ELR (cell line): ENCODE data around the gene NTF4.

Source experiments
- DNase-seq: peaks from one replicate; pipeline ENCODE4 v3.0.0-alpha.2; 2015; ENCODE audit warnings: low read depth

NTF4 gene, protein sequence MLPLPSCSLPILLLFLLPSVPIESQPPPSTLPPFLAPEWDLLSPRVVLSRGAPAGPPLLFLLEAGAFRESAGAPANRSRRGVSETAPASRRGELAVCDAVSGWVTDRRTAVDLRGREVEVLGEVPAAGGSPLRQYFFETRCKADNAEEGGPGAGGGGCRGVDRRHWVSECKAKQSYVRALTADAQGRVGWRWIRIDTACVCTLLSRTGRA

DNA sequence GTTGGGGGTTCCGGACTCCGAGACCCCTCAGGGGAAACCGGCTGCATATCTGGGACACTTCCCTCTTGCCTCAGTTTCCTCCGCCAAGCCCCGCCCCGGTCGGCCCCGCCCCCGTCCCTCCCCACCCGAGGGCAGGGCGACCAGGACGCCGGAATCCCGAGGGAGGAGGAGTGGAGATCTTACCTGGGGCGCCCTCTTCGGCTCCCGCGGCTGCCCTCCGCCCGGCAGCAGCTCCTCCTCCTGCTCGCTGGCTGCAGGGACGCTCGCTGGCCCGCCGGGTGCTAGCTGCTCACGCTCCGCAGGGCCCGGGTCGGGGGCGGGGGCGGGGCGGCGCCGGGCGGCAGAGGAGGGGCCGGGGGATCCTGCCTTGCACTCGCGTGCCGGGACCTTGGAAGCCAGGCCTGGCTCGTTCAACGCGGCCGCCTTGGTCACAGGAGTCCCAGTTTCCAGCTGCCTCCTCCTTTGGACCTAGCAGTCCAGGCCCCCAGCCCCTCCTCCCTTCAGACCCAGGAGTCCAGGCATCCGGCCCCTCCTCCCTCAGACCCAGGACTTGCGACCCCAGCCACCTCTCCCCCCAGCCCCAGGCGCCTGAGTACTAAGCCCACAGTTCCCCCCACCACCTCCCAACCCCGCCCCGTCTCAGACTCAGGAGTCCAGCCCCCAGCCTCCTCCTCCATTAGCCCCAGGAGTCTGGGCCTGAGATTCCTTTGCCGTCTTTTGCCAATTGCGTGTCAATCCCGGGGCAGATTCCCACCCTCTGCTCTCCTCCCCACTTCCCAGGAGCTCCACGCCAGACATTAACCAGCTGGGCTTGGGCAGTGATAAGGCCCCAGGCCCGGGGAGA is at the start of gene NTF4:
Gene NTF4, minus strand, starts transcription at position 51 of the 844 bp plus-strand sequence. CDS start 2,821 bp downstream, outside the sequence.
- DNase-seq = peak; percentile 40

DNA sequence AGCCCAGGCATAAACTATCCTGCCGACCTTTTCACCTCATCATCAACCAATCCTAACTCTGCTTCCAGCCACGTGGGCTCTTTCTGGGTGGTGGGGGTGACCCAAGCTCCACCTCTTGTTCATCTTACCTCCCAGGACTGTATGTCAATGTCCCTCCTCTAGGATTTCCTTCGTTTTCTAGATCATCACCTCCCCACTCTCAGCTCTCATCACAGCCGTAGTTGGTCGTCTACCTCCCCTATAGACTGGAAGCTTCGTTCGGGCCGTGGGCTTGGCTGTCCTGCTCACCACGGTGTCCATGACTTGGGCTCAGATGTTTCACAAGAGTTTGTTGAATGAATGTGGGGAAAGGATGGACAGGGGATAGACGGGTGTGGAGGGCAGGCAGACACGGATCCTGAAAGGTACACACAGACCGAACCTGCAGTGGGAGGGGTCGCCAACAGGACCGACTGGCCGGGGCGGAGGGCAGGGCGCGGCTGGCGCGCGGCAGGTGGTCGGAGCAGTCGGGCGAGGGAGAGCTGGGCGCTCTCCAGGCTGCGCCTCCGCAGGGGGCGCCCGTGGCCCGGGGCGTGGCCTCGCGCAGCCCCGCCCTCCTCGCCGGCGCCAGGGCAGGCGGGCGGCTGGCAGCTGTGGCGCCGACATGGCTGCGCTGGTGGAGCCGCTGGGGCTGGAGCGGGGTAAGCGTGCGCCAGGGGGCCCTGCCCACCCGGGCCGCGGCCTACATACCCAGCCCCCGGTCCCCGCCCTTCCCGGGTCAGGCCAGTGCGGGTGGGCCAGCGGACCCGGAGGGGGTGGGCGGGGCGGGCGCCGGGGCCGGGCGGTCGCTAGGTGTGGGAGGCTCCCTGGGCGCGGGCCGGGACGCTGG is 49.4 kb upstream of the NTF4 start, which contains the start of gene LIN7B:
Gene LIN7B, plus strand, starts transcription at position 609 of the 868 bp plus-strand sequence. Its CDS starts 35 bp downstream, at position 644.
- peak; percentile 75 for DNase-seq

DNA sequence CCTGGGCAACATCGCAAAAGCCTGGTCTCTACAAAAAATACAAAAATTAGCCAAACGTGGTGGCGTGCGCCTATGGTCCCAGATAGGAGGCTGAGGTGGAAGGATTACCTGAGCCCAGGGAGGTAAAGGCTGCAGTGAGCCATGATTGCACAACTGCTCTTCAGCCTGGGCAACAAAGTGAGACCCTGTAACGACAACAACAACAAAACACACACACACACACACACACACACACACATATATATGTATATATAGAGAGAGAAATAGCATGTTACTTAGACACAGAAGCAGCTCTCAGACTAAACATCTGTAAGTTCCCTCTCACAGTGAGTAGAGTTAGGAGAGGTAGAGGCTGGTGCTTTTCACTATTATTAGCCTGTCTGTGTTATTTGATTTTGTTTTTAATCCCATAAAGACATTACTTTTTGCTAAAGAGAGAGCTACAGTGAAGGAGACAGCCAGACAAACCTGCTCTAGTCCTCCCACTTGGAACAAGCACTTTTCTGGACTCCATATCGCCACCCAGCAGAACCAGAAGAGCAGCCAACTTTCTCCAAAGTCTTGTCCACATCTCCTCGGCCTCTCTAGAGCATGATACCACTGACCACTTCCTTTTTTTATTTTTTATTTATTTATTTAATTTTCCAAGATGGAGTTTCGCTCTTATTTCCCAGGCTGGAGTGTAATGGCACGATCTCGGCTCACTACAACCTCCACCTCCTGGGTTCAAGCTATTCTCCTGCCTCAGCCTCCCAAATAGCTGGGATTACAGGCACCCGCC is 46.8 kb upstream of the NTF4 start:
- DNase-seq = no peak

DNA sequence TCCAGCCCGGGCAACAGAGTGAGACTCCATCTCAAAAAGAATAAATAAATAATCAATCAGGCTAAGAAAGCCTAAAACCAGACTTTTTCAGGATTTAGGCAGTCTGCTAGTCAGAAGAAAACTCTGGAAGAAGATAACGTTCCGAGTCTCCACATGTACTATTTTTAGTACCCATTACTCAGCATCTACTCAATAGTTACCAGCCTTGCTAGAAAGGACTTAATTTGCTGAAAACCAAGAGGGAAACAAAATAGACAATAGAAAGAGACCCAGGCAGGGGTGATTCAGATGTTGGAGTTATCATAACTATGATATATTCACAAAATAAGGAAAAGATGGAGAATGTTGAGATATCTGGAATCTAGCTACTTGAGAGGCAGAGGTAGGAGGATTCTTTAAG is 45.9 kb upstream of the NTF4 start:
- DNase-seq = peak; percentile 36

DNA sequence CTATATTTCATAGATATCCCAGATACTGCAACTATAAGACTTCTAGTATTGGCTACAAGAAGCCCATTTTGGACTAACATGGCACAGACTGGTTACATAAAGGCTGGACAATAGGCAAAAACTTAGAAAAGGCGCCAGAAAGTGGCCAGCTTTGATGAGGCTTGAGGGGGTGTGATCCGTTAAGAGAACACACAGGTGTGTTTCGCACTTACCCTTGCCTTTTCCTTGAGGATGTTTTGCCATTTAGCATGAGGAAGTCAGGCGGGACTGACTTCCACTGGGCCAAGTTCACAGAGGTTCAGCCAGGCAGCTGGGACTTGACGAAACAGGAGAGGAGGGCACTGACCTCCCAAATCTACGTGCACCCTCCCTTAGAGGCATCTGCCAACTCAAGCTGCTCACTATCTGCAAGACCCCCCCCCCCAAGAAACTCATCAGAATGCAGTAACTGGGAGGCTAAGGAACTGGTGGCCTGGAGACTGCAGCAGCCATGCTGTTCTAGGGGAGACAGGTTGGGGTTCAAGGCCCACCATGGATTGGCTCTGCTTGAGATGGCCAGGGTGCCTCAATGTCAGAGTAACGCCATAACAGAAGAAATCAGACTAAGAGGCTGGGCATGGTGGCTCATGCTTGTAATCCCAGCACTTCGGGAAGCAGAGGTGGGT is 45.1 kb upstream of the NTF4 start:
- DNase-seq = no peak

DNA sequence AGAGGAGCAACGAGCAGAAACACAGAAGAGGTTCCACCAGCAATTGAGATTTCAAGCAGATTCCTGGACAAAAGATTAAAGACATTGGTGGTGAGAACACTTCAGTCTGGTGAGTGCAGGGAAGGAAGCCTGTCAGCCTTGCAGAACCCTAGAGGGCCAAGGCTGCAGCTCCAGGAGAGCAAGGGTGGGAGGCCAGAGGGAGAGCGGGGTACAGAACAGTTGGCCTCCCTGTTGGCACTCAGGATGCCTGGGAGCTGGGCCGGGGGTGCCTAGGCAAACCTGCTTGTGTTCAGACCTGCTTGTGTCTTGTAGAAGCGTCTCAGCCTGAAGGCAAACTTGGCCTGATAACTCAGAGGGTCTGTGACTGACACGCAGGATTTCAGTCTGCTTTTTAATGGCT is 44.4 kb upstream of the NTF4 start:
- DNase-seq = no peak

DNA sequence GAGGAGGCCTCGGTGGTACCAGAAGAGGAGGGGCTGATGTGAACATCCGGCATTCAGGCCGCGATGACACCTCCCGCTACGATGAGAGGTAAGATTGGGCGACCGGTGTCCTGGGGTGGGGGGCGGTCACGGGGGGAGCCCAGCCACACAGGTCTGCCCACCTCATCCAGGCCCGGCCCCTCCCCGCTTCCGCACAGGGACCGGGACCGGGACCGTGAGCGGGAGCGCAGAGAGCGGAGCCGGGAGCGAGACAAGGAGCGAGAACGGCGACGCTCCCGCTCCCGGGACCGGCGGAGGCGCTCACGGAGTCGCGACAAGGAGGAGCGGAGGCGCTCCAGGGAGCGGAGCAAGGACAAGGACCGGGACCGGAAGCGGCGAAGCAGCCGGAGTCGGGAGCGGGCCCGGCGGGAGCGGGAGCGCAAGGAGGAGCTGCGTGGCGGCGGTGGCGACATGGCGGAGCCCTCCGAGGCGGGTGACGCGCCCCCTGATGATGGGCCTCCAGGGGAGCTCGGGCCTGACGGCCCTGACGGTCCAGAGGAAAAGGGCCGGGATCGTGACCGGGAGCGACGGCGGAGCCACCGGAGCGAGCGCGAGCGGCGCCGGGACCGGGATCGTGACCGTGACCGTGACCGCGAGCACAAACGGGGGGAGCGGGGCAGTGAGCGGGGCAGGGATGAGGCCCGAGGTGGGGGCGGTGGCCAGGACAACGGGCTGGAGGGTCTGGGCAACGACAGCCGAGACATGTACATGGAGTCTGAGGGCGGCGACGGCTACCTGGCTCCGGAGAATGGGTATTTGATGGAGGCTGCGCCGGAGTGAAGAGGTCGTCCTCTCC is 43.2 kb upstream of the NTF4 start:
- no peak for DNase-seq

DNA sequence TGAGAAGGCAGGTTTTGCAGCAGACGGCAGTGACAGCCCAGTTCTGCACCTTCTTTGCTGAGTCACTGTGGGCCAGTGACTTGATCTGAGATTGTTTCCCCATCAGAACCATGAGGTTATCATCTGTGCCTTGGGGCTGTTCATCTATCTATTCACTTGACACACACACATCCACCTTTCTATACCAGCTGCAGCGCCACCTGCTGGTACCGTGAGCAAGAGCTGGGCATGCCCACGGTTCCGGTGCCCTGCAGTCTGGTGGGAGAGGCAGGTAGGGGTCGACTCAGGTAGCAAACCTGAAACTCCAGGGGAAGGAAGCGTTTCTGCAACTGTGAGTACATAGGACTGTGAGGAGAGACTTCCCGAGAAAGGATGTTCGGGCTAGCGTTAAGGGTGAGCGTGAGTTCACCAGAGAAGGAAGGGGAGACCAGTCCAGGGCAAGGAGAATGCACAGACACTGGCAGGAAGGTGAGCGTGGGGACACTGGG is 42.1 kb upstream of the NTF4 start:
- peak; percentile 69 for DNase-seq

DNA sequence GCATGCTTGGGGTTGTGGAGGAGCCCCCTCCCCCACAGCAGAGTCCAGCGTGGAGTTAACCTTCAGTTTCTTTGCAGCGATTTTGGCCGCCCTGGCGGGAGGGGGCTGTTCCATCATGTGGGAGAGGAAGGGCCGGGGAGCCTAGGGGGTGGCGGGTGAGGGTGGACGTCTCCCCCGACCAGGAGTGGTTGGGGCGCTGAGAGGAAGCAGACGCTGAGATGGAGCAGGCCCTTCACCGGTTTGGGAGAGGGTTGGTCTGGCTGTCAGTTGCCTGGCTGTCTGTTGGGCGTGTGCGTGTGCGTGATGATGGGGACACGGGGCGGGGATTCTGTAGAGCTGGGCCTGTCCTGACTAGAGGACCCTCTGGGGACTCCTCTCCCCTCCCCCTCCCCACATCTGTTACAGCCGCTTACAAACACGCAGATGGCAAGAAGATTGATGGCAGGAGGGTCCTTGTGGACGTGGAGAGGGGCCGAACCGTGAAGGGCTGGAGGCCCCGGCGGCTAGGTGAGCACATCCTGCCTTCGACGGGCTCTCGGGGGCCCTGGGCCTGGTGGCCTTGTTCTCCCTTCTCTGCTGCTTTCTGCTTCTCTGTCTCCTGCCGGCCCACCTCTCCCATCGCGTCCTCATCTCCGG is 39.7 kb upstream of the NTF4 start:
- DNase-seq = no peak

DNA sequence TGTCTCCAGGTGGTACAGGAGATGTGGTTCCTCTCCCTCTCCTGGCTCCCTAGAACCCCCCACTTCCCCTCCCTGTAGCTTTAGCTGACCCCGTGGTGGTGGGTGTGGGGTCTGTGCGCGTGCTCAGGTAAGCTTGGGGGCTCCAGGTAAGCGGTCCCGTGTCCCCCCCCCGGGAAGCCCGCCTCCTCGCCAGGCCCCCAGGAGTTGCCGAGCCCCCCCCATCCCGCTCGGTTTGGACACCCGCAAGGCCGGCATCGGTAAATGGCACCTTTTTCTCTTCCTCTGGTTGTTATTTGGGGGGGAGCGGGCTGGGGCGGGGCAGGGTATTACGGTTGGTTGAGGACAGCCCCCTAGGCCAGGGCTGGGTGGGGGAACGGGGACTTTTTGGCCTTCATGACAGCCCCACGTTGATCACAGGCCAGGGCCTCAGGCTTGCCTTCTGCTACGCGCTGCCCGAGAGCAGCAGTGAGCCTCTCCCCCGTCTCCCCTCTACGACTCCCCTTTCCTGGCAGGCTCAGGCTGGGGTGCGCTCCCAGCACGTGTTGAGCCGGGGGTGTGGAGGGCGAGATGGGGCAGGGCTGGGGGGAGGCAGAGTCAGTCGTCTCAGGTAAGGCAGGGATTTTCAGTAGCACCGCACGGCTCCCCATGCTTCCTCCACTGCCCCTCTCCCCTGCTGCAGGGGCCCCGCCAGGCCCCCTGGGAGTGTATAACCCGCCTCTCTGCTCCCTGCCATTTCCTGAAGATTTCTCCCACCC is 38.9 kb upstream of the NTF4 start:
- DNase-seq = no peak

DNA sequence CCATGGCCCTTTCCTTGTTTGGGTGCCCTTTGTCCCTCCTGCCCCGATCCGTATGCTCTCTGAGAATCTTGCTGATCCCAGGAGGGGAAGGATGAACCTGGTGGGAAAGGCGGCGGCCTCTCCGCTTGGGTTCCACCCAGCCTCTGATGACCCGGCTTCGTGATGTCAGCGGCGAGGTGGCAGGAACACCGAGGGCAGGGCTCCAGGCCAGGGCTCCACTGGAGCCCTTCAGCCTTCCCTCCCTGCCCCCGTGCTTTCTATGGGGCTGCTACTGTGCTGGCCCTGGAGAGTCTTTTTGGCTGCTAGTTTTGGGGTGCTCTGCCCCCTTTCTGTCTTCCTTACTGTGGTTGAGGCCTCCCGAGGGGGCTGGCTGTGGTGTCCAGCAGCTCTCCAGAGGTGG is 37.7 kb upstream of the NTF4 start:
- DNase-seq = no peak

DNA sequence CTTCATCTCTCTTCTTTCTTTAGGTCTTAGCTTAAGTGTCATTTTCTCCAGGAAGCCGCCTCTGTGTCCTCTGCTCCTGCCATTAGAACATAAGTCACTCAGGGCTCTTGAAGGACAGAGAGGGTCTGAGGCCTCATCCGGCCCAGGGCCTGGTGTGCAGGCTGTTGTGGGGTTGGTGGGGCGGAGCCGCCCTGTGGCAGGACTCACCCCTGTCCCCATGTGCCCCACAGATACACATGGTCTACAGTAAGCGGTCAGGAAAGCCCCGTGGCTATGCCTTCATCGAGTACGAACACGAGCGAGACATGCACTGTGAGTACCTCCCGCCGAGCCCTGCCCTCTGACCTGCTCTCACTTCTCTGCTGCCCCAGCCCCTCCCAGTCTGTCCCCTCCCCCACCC is 36.5 kb upstream of the NTF4 start:
- DNase-seq = no peak

DNA sequence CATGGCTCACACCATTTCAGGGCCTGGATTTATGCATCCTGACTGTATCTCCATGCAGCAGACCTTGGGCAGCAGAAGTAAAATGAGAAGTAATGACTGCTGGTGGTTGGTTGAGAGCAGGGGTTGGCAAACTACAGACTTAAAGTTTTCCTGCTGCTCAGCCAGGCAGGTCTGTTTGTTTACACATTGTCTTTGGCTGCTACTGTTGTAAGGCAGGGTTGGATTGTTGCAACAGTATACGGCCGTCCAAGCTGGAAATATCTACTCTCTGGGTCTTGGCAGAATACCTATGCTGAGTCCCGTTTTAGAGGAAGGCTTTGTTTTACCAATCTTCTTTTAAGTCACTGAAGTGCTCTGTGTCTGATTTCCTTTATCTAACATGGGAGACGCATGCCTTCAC is 34.2 kb upstream of the NTF4 start:
- DNase-seq = no peak

DNA sequence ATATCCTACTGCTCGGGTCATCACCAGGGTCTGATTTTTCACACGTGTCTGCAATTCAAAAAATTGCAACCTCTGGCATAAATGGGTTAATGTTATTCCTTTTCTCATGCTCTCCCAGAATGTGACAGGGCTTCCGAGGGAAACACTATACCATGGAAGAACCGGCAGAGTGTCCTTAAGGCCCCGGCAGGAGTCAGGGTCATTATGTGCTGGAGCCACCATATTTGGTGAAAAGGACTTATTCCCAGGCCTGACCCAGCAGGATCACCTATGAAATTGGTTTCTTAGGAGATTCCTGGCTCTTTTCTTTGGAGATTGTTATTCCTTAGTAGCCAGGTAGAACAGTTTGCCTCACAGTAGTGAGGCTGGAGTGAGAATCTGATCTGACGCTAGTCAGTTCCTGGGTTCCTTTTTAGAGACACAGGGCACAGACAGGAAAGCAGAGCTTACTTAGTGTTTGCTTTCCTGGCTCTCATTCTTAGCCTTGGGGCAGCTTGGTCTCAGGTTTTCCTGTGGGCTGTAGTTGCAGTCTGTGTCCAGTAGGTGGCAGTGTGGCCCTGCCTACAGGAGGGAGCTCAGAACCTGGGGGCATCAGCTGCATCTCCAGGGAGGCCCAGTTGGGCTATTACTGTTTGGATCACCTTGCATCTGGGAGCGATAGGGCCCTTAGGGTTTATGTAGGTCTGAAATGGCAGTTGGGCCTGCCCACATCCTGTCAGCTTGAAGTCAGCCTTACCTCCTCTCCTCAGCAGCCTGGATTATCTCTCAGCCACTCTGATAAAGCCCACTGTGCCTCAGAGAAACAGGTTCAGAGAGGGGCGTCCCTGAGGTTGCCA is 33.1 kb upstream of the NTF4 start:
- DNase-seq = peak; percentile 82

DNA sequence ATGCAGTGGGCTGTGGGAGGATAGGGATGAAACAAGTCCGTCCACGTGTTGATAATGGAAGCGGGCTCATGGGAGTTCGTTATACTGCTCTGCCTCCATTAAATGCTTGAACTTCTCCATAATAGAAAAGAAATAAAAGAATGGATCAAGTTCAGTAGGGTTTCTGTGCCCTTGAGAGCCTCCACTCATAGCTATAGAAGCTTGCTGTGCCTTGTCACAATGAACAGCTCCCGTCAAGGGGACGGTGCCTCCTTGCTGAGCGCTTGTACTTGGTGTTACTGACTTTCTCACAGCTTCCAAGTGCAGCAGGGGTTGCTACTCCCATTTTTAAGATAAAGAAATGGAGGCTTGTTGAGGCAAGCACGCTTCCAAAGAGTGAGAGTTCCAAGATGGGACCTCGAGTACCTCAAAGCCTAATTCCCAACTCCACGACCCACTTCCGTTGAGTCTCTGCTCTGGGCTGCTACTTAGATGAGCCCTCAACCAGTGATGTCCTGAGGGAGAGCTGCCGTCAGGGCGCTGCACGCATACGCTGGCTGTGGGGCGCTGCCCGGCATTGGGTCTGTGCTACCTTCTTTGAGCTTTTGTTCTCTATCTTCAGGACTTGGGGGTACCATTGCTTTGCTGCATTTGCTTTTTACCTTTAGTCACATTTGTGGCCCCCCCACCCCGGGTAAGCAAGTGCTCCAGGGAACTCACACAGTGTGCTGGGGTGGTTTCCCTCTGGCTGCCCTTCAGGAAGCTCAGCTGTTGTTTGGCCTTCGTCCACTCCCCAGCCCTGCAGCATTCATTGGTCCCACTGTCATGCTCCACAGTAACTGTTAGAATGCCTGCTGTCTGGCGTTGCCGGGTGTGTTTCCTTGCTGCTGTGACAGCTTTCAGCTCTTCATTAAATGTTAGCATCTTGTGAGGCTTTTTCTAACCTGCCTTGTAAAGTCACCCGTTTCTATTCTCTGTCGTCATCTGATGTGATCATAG is 30.2 kb upstream of the NTF4 start:
- DNase-seq = no peak

DNA sequence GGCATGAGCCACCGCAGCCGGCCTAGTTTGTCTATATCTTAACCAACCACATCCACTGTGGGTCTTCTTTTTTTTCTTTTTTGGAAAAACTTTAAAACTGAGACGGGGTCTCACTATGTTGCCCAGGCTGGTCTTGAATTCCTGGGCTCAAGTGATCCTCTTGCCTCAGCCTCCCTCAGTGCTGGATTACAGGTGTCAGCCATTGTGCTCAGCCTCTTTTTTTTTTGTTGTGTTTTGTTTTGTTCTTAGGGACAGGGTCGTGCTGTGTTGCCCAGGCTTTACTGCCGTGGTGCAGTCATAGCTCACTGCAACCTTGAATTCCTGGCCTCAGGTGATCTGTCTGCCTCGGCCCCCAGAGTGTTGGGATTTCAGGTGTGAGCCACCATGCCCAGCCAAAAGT is 28.1 kb upstream of the NTF4 start:
- DNase-seq = no peak
